Measurements from ENCODE around the gene CRYBA4. TPM values are rescaled to one million over a fixed set of nuclear protein-coding genes. Genes with fewer than 3 reads are reported as not detected.

Gene CRYBA4
- total and polyA plus RNA-seq, 2 experiments from 2014 or later: 1.5 TPM; not detected in 1

DNA sequence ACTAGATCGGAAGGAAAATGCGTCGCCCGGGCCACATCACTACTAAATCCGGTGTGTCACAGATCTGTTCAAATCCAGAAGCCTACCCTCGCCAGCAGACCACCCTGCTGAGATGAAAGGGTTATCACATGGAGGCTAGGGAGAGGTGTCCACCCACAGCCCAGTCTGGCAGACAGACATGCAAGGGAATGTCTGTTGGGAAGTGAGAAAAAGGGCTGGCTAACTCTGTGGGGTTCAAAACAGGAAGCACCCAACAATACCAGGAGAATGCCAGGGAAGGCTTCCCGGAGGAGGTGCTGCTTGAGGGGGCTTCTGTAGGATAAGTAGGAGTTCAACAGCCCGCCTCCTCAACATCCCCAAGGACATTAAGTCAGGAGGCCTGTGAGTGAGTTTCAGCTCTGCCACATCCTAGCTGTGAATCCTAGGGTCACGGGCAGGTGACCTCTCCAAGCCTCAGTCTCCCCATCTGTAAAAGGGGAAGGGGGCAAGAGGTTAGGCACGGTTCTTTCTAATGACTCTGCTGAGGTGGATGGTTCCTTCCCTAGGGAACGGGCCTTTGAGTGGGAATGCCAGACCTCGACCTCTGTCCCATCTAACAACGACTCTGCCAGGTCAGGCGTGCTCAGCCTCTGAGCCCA, 32.9 kb upstream of the CRYBA4 start:
- TF ChIP-seq, protein P1, sequence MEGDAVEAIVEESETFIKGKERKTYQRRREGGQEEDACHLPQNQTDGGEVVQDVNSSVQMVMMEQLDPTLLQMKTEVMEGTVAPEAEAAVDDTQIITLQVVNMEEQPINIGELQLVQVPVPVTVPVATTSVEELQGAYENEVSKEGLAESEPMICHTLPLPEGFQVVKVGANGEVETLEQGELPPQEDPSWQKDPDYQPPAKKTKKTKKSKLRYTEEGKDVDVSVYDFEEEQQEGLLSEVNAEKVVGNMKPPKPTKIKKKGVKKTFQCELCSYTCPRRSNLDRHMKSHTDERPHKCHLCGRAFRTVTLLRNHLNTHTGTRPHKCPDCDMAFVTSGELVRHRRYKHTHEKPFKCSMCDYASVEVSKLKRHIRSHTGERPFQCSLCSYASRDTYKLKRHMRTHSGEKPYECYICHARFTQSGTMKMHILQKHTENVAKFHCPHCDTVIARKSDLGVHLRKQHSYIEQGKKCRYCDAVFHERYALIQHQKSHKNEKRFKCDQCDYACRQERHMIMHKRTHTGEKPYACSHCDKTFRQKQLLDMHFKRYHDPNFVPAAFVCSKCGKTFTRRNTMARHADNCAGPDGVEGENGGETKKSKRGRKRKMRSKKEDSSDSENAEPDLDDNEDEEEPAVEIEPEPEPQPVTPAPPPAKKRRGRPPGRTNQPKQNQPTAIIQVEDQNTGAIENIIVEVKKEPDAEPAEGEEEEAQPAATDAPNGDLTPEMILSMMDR (conservative IDR thresholded peaks at IDR 0.05; ENCODE audit: low read depth in 2 of 2): no peak
- TF ChIP-seq EZH2 (IDR thresholded peaks at IDR 0.05; ENCODE audit: low read depth, unreplicated experiment) (no peak), ZNF114 (CRISPR knock-in tag; IDR thresholded peaks at IDR 0.05) (no peak), CREB1 (CRISPR knock-in tag; IDR thresholded peaks at IDR 0.05; ENCODE audit: low read depth) (no peak), POLR2AphosphoS5 (IDR thresholded peaks at IDR 0.05; ENCODE audit: low read depth) (no peak), JUNB (IDR thresholded peaks at IDR 0.05; ENCODE audit: unreplicated experiment) (no peak)
- TF ChIP-seq, protein P2, sequence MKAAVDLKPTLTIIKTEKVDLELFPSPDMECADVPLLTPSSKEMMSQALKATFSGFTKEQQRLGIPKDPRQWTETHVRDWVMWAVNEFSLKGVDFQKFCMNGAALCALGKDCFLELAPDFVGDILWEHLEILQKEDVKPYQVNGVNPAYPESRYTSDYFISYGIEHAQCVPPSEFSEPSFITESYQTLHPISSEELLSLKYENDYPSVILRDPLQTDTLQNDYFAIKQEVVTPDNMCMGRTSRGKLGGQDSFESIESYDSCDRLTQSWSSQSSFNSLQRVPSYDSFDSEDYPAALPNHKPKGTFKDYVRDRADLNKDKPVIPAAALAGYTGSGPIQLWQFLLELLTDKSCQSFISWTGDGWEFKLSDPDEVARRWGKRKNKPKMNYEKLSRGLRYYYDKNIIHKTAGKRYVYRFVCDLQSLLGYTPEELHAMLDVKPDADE (IDR thresholded peaks at IDR 0.05): no peak
- TF ChIP-seq, protein P3, sequence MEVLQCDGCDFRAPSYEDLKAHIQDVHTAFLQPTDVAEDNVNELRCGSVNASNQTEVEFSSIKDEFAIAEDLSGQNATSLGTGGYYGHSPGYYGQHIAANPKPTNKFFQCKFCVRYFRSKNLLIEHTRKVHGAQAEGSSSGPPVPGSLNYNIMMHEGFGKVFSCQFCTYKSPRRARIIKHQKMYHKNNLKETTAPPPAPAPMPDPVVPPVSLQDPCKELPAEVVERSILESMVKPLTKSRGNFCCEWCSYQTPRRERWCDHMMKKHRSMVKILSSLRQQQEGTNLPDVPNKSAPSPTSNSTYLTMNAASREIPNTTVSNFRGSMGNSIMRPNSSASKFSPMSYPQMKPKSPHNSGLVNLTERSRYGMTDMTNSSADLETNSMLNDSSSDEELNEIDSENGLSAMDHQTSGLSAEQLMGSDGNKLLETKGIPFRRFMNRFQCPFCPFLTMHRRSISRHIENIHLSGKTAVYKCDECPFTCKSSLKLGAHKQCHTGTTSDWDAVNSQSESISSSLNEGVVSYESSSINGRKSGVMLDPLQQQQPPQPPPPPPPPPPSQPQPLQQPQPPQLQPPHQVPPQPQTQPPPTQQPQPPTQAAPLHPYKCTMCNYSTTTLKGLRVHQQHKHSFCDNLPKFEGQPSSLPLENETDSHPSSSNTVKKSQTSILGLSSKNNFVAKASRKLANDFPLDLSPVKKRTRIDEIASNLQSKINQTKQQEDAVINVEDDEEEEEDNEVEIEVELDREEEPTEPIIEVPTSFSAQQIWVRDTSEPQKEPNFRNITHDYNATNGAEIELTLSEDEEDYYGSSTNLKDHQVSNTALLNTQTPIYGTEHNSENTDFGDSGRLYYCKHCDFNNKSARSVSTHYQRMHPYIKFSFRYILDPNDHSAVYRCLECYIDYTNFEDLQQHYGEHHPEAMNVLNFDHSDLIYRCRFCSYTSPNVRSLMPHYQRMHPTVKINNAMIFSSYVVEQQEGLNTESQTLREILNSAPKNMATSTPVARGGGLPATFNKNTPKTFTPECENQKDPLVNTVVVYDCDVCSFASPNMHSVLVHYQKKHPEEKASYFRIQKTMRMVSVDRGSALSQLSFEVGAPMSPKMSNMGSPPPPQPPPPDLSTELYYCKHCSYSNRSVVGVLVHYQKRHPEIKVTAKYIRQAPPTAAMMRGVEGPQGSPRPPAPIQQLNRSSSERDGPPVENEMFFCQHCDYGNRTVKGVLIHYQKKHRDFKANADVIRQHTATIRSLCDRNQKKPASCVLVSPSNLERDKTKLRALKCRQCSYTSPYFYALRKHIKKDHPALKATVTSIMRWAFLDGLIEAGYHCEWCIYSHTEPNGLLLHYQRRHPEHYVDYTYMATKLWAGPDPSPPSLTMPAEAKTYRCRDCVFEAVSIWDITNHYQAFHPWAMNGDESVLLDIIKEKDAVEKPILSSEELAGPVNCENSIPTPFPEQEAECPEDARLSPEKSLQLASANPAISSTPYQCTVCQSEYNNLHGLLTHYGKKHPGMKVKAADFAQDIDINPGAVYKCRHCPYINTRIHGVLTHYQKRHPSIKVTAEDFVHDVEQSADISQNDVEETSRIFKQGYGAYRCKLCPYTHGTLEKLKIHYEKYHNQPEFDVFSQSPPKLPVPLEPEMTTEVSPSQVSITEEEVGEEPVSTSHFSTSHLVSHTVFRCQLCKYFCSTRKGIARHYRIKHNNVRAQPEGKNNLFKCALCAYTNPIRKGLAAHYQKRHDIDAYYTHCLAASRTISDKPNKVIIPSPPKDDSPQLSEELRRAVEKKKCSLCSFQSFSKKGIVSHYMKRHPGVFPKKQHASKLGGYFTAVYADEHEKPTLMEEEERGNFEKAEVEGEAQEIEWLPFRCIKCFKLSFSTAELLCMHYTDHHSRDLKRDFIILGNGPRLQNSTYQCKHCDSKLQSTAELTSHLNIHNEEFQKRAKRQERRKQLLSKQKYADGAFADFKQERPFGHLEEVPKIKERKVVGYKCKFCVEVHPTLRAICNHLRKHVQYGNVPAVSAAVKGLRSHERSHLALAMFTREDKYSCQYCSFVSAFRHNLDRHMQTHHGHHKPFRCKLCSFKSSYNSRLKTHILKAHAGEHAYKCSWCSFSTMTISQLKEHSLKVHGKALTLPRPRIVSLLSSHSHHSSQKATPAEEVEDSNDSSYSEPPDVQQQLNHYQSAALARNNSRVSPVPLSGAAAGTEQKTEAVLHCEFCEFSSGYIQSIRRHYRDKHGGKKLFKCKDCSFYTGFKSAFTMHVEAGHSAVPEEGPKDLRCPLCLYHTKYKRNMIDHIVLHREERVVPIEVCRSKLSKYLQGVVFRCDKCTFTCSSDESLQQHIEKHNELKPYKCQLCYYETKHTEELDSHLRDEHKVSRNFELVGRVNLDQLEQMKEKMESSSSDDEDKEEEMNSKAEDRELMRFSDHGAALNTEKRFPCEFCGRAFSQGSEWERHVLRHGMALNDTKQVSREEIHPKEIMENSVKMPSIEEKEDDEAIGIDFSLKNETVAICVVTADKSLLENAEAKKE (CRISPR knock-in tag; IDR thresholded peaks at IDR 0.05): no peak
- peaks cover 16% of the 10 kb centered on the region for H3K27me3 Mint-ChIP-seq (ENCODE audit: insufficient read depth, low read depth, poor library complexity)
- no peaks in the 10 kb centered on the region for H3K9me2 ChIP-seq (ENCODE audit: insufficient read depth)
- peaks cover 59% of the 10 kb centered on the region for H3K79me2 ChIP-seq (replicated peaks; ENCODE audit: insufficient read depth)
- H3F3A ChIP-seq (replicated peaks; ENCODE audit: low read depth): peaks cover 11% of the 10 kb centered on the region; the same call in 1 of the 2 replicates
- peaks cover 36% of the 10 kb centered on the region for H3K36me3 Mint-ChIP-seq (ENCODE audit: low read depth)
- H2AFZ ChIP-seq: no peak overlapping the region
- H4K20me1 ChIP-seq (replicated peaks; ENCODE audit: insufficient read depth): peaks cover 39% of the 10 kb centered on the region
- H3K4me2 ChIP-seq: peak overlapping the region; percentile 95
- H3K9me3 Mint-ChIP-seq: no peaks in the 10 kb centered on the region; the same call in 2 of the 3 replicates
- H3K4me3 ChIP-seq: peak overlapping the region; percentile 94
- H3K4me3 Mint-ChIP-seq: peak overlapping the region; percentile 84
- peaks cover 47% of the 10 kb centered on the region for H3K4me1 ChIP-seq (ENCODE audit: insufficient read depth)
- H3K27me3 ChIP-seq (ENCODE audit: insufficient read depth): no peaks in the 10 kb centered on the region
- no peak overlapping the region for H3K27ac Mint-ChIP-seq
- DNase-seq (ENCODE audit: low spot score): no peak
- H3K27ac ChIP-seq (ENCODE audit: low read depth): peak overlapping the region; percentile 45; the same call in 1 of the 2 replicates
- ATAC-seq: no peak
- peaks cover 48% of the 10 kb centered on the region for H3K4me1 Mint-ChIP-seq
- H3K36me3 ChIP-seq (ENCODE audit: insufficient read depth): peaks cover 3% of the 10 kb centered on the region; the same call in 1 of the 2 replicates

Data from GM23338 (cell line).